Esophagus muscularis mucosa (tissue), 4 donors: ENCODE results near the gene SPINK2. TPM values are rescaled to one million over a fixed set of nuclear protein-coding genes. Genes with fewer than 3 reads are reported as not detected.

ENCODE experiments used
- DNase-seq: peaks from one replicate; pipeline ENCODE4 v3.0.0-alpha.2; 2017; ENCODE audit errors: extremely low spot score
- H3K27ac ChIP-seq, 4 donors: fragments of 200-600 bp; sonication (generic); replicated peaks in 1 of 4; 1 replicate in 3 of 4; 2 replicates in 1 of 4; pipeline ENCODE4 v1.5.1; 2016 to 2019; ENCODE audit warnings: mild to moderate bottlenecking in 1 of 4
- H3K27me3 ChIP-seq, 4 donors: fragments of 200-600 bp; sonication (generic); one replicate each; pipeline versions ENCODE4 v1.5.1 to v1.6.0; 2016 to 2019
- H3K36me3 ChIP-seq, 4 donors: fragments of 200-600 bp; sonication (generic); one replicate each; pipeline ENCODE4 v1.5.1; 2016 to 2019
- H3K4me1 ChIP-seq, 4 donors: fragments of 200-600 bp; sonication (generic); one replicate each; pipeline ENCODE4 v1.5.1; 2016 to 2019
- H3K4me3 ChIP-seq, 4 donors: fragments of 200-600 bp; sonication (generic); 1 replicate in 2 of 4; 2 replicates in 2 of 4; pipeline ENCODE4 v1.5.1; 2016 to 2019; ENCODE audit warnings: mild to moderate bottlenecking in 4 of 4, moderate library complexity in 1 of 4
- H3K9me3 ChIP-seq, 4 donors: fragments of 200-600 bp; sonication (generic); 1 replicate in 3 of 4; 2 replicates in 1 of 4; pipeline ENCODE4 v1.5.1; 2016 to 2019
- EP300 ChIP-seq: sonication (generic); formaldehyde crosslinking; IDR thresholded peaks from one replicate; pipeline ENCODE4 v1.6.1; 2017; ENCODE audit warnings: antibody characterized with exemption
- POLR2A ChIP-seq: fragments of 450-650 bp; IDR thresholded peaks from one replicate; pipeline ENCODE4 v1.6.1; 2017; ENCODE audit warnings: antibody characterized with exemption, moderate library complexity, mild to moderate bottlenecking, low read depth
- POLR2AphosphoS5 ChIP-seq, 2 donors: sonication (generic); formaldehyde crosslinking; IDR thresholded peaks; one replicate each; pipeline ENCODE4 v1.6.1; 2017; ENCODE audit warnings: antibody characterized with exemption in 2 of 2
- WGBS: methylation state at CpG from one replicate; pipeline ENCODE4 v1.1.5; 2018; 5-methylcytosine and 5-hydroxymethylcytosine counted together
- intact Hi-C: fragments of 100-400 bp; cut with DNase I; formaldehyde crosslinking; loops from one replicate; pipeline ENCODE4 v1.15.1; 2023
- total RNA-seq, 4 donors: library from RNA; depleted of rRNA; stranded (reverse); fragments of >200 nt; gene quantifications; one replicate each; pipeline versions ENCODE4 v1.1.0 to v1.2.1, GENCODE V29; 2016
- TF ChIP-seq, protein P1 (sequence below), 3 experiments: fragments of 200-600 bp in 2 of 3; fragments of 450-650 bp in 1 of 3; sonication (generic) in 2 of 3; IDR thresholded peaks; one replicate each; pipeline ENCODE4 v1.5.1; 2017 to 2019; ENCODE audit warnings: antibody characterized with exemption in 3 of 3, mild to moderate bottlenecking in 2 of 3, moderate library complexity in 1 of 3

Gene SPINK2
- total RNA-seq, result not detected

DNA sequence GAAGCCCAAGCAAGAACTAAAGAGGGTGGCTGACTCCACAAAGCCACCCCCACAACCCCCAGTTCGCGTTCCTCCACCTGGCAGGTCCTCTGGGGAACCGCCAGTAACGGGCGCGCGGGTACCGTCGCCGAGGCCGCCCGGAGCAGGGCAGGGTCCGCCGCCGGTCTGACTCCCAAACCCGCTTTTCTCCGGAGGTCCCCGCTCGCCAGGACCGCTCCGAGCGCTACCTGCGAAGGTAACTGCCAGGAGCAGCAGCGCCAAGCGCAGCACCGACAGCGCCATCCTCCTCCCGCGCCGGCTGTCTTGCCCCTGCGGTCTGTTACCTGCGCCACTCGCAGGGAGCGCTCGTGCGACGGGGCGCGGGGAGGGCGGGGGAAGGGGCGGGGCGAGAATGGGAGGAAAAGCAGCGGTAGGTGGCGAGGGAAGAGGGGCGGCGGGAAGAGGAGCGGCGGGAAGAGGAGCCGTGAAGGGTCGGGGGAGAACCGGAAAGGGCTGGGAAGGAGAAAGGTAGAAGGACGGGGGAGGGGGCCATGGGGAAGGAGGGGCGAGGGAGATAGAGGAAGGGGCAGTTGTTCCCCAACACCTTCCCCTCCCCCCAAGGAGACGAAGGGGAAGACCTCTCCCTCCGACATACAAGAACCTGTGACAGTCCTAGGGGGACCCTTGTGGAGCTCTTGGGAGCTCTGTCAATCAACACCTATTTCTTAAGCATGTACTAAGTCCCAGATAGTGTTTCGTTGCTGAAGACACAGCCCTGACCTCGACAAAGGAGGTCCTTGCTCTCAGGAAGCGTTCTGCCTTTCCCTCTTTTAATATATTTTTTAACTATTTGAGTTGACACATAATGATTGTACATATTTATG is at the start of gene SPINK2:
TSS of gene SPINK2 (minus strand) at position 321 of the 863 bp plus-strand sequence. CDS start at position 282, 39 bp downstream.
- WGBS, result 4% methylated on average over 39 of the region's 58 CpGs
- H3K27me3 ChIP-seq, result peaks cover 0 to 43% (median 6%) of the 10 kb centered on the region in 4 donors

DNA sequence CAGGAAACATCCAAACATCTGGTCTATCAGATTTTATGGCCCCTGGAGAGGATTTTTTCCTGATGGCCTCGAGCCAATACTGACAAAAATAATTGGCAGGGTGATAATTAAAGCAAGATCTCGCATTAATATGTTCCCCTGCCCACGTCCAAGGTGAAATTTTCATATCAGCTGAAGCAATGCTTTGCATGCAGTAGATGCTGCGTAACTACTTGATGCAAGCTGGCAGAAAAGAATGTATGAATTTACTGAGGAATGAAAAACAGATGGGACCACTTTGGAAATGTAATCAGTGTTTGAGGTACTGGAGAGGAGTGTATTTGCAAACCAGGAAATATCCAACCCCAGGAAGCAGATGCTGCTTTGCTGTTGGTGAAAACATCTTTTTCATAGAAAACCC is 49.4 kb upstream of the SPINK2 start:
- 36% methylated on average over 4 of the region's 4 CpGs for WGBS
- H3K27ac ChIP-seq, result no peak overlapping the region

More for the DNA sequence above, at the start of gene SPINK2:
- TF ChIP-seq, protein P1, sequence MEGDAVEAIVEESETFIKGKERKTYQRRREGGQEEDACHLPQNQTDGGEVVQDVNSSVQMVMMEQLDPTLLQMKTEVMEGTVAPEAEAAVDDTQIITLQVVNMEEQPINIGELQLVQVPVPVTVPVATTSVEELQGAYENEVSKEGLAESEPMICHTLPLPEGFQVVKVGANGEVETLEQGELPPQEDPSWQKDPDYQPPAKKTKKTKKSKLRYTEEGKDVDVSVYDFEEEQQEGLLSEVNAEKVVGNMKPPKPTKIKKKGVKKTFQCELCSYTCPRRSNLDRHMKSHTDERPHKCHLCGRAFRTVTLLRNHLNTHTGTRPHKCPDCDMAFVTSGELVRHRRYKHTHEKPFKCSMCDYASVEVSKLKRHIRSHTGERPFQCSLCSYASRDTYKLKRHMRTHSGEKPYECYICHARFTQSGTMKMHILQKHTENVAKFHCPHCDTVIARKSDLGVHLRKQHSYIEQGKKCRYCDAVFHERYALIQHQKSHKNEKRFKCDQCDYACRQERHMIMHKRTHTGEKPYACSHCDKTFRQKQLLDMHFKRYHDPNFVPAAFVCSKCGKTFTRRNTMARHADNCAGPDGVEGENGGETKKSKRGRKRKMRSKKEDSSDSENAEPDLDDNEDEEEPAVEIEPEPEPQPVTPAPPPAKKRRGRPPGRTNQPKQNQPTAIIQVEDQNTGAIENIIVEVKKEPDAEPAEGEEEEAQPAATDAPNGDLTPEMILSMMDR (IDR thresholded peaks at IDR 0.05), result no peak
- TF ChIP-seq POLR2AphosphoS5 (IDR thresholded peaks at IDR 0.05), result no peak
- TF ChIP-seq EP300, result no peak
- no peak for TF ChIP-seq POLR2A
- no peak for DNase-seq
- intact Hi-C loops, result no loop called here
- Histone ChIP-seq H3K4me1 (peaks cover 4 to 10% (median 9%) of the 10 kb centered on the region in 4 donors), H3K4me3 (peak within 1 kb of the TSS; percentile 37 to 57 (median 46)), H3K36me3 (no peaks in the 10 kb centered on the region), H3K27ac (no peak within 1 kb of the TSS), H3K9me3 (no peaks in the 10 kb centered on the region)

GRCh38 chr4:56863441-56864139 is 42.1 kb upstream of the SPINK2 start:
- intact Hi-C loops, result no loop called here
- Histone ChIP-seq H3K4me1 (no peaks in the 10 kb centered on the region), H3K9me3 (no peaks in the 10 kb centered on the region), H3K4me3 (no peak overlapping the region), H3K36me3 (no peaks in the 10 kb centered on the region), H3K27ac (no peak overlapping the region), H3K27me3 (peaks cover 0 to 5% (median 0%) of the 10 kb centered on the region in 4 donors)
- 83% methylated on average over 7 of the region's 7 CpGs for WGBS
- DNase-seq, result no peak
- TF ChIP-seq POLR2AphosphoS5 (IDR thresholded peaks at IDR 0.05), result no peak
- TF ChIP-seq POLR2A, result no peak
- TF ChIP-seq, protein P1 (IDR thresholded peaks at IDR 0.05), result no peak
- TF ChIP-seq EP300, result no peak

More for the DNA sequence above, 49.4 kb upstream of the SPINK2 start:
- TF ChIP-seq POLR2A, result no peak
- TF ChIP-seq, protein P1 (IDR thresholded peaks at IDR 0.05), result no peak
- no peak for TF ChIP-seq POLR2AphosphoS5 (IDR thresholded peaks at IDR 0.05)
- TF ChIP-seq EP300, result no peak
- no peak for DNase-seq
- H3K9me3 ChIP-seq, result no peaks in the 10 kb centered on the region
- H3K4me3 ChIP-seq, result no peak overlapping the region
- no peaks in the 10 kb centered on the region for H3K27me3 ChIP-seq
- intact Hi-C loops, result no loop called here
- no peaks in the 10 kb centered on the region for H3K36me3 ChIP-seq
- peaks cover 0 to 5% (median 0%) of the 10 kb centered on the region in 4 donors for H3K4me1 ChIP-seq

GRCh38 chr4:56861360-56861759 is 39.9 kb upstream of the SPINK2 start:
- H3K36me3 ChIP-seq, result no peaks in the 10 kb centered on the region
- TF ChIP-seq POLR2A (no peak), POLR2AphosphoS5 (IDR thresholded peaks at IDR 0.05) (no peak), EP300 (no peak)
- TF ChIP-seq, protein P1 (IDR thresholded peaks at IDR 0.05), result no peak
- no peak overlapping the region for H3K4me3 ChIP-seq
- H3K9me3 ChIP-seq, result no peaks in the 10 kb centered on the region
- H3K27me3 ChIP-seq, result peaks cover 0 to 5% (median 0%) of the 10 kb centered on the region in 4 donors
- H3K4me1 ChIP-seq, result peaks cover 0 to 6% (median 2%) of the 10 kb centered on the region in 4 donors
- DNase-seq, result no peak
- WGBS, result 33% methylated on average over 1 of the region's 1 CpG
- intact Hi-C loops, result no loop called here
- no peak overlapping the region for H3K27ac ChIP-seq
